Stimulated activated CD8-positive, alpha-beta memory T cell treated with anti-CD3 and anti-CD28 coated beads, Interleukin-2, amount 100 ng/mL, for 1 hour (primary cell): ENCODE data around the gene TEX264.
"Not testable (repeated sequence)": the region's sequence is repeated elsewhere in the genome, so short reads cannot be mapped to it uniquely, and the experiment has no call there.

ENCODE experiments used
- DNase-seq, 2 donors: peaks; one replicate each; pipeline ENCODE4 v3.0.0-alpha.2; 2020; ENCODE audit warnings: low read depth in 2 of 2

TEX264 gene, protein sequence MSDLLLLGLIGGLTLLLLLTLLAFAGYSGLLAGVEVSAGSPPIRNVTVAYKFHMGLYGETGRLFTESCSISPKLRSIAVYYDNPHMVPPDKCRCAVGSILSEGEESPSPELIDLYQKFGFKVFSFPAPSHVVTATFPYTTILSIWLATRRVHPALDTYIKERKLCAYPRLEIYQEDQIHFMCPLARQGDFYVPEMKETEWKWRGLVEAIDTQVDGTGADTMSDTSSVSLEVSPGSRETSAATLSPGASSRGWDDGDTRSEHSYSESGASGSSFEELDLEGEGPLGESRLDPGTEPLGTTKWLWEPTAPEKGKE

GRCh38 chr3:51670823-51671733 lies at the start of gene TEX264:
TSS of gene TEX264 (plus strand) at chr3:51671252. CDS start at chr3:51674305, 3,053 bp downstream.
- peak; percentile 83 to 90 for DNase-seq

DNA sequence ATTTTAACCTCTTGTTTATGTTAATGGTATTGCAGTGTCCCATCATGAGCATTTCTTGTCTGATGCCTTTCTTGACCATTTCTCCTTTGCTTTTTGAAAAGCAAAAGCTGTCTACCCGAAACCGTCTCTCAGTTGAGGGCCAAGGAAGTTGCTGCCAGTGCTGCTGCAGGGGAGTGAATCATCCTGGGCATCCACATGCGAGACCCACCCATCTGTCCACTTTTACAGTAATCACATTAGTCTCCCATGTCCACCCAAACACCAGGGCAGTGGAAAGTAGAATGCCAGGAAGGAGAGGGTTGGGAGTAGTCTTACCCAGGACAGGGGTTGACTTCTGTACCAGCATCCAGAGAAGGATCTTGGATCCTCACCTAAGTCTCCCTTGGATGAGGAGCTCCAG lies 48.6 kb upstream of the TEX264 start:
- no peak for DNase-seq

GRCh38 chr3:51622868-51623267 lies 48.2 kb upstream of the TEX264 start:
- DNase-seq = no peak

- DNase-seq = no peak
Measured at GRCh38 chr3:51630513-51630912, 40.5 kb upstream of the TEX264 start.

DNA sequence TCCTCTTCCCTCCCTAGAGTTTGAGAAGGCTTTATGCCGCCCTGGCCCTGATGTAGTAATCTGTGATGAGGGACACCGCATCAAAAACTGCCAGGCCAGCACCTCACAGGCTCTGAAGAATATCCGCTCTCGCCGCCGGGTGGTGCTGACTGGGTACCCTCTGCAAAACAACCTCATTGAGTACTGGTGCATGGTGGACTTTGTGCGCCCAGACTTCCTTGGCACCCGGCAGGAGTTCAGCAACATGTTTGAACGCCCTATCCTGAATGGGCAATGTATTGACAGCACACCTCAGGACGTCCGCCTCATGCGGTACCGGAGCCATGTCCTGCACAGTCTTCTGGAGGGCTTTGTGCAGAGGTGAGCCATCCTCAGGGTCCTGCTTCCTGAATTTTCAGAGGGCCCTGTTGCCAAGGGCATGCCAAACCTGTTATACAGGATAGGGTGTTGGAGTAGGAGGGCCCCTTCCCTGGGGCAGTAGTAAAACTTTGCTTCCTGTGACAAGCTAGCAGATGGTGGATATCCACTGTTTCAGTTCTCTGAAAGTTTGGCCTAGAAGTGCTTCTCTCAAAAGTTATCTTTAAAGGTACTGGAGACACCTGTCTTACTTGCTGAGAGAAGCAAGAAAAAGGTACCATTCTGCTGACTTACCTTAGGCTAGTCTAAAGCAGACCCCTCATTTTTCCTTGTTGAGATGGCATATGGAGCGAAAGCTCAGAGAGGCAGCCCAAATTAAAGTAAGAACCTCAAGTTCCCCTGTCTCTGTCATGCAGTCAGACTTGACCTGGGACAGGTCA lies 33.7 kb upstream of the TEX264 start:
- DNase-seq = no peak

- DNase-seq = no peak
Measured at GRCh38 chr3:51637941-51638471, 33.0 kb upstream of the TEX264 start.

DNA sequence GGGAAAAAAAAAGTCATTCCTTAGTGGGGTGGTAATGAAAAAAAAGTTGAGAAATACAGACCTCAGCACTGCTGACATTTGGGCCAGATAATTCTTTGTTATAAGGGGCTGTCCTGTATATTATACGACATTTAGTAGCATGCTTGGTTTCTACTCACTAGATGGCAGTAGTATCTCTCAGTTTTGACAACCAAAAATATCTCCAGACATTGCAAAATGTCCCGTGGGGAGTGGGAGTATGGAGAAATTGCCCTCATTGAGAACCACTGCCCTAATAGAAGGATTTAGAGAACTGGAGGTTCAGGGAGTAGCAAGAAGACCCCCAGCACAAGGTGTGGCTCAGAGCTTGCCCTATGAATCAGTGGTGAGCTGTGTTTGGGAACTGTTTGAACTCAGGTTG lies 28.6 kb upstream of the TEX264 start:
- no peak for DNase-seq

DNA sequence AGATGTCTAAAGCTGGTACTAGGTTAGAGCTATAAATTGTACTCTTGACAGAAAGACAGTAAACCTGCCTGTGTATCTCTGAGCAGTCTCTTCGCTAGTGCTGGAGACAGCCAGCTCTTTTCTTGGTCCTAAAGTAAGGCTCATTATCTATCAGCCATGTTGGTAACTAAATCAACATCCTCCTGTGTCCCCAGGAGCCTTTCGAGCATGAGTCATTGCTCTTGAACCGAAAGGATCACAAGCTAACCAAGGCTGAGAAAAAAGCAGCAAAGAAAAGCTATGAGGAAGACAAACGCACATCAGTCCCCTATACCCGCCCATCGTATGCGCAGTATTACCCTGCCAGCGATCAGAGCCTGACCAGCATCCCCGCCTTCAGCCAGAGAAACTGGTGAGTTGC lies 25.0 kb upstream of the TEX264 start:
- DNase-seq = no peak

- not testable (repeated sequence) for DNase-seq
Measured at GRCh38 chr3:51652103-51652502, 18.9 kb upstream of the TEX264 start.

- DNase-seq = not testable (repeated sequence)
Measured at GRCh38 chr3:51653409-51653808, 17.6 kb upstream of the TEX264 start.

DNA sequence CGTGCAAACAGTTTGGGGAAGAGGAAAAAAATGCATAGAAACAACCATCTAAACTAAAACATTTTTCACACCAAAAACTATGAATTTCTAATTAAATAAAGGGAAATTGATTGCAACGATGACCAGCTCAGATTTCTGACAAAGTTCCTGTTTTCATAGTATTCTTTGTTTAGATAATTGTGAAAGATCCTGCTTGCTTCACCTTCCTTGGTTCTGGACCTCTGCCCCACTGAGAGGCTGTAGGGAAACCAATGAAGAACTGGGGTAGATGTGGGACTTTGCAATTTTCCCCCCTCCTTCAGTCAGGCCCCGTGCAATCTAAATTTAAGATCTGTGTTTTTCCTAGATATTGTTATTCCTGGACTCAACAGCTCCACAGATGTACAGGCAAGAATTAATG lies 13.8 kb upstream of the TEX264 start:
- DNase-seq = no peak

DNA sequence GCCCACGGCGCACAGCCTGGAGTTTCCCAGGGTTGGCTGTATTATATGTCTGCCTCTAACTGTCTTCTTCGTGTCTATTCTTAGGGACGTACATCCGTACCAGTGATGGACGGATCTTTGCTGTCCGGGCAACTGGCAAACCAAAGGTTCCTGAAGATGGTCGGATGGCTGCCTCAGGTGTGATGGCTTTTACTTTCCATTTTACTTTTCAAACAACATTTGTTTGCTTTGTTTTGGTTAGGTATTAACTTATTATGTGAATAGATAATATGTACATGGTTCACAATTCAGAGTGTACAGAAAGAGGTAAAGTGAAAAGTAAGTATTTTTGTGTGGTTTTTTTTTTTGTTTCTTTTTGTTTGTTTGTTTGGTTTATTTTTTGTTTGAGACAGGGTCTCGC lies 11.1 kb upstream of the TEX264 start:
- no peak for DNase-seq

- DNase-seq = no peak
Measured at GRCh38 chr3:51662456-51662855, 8.6 kb upstream of the TEX264 start.

DNA sequence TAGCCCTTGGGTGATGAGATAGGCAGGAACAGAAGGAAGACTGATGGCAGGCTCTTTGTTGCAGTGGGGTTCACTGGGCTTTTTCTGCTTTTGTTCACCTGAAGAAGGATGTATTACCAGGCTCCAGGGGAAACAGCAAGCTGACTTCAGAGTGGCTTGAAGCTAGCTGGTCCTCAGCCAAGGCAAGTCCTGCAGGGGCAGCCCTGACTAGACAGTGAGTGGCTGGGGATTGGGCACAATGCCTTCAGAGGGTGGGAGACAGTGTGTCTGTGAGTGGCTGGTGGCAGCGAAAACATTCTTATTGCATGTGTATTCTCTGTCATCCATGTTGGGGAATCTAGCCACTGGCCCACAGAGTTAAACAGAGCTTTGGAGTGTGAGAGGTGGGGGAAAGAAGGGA lies 2.3 kb upstream of the TEX264 start:
- no peak for DNase-seq

- DNase-seq = peak; percentile 62
Measured at GRCh38 chr3:51669241-51670052, 1.6 kb upstream of the TEX264 start.

GRCh38 chr3:51670053-51670822 lies 814 bp upstream of the TEX264 start:
- no peak for DNase-seq

DNA sequence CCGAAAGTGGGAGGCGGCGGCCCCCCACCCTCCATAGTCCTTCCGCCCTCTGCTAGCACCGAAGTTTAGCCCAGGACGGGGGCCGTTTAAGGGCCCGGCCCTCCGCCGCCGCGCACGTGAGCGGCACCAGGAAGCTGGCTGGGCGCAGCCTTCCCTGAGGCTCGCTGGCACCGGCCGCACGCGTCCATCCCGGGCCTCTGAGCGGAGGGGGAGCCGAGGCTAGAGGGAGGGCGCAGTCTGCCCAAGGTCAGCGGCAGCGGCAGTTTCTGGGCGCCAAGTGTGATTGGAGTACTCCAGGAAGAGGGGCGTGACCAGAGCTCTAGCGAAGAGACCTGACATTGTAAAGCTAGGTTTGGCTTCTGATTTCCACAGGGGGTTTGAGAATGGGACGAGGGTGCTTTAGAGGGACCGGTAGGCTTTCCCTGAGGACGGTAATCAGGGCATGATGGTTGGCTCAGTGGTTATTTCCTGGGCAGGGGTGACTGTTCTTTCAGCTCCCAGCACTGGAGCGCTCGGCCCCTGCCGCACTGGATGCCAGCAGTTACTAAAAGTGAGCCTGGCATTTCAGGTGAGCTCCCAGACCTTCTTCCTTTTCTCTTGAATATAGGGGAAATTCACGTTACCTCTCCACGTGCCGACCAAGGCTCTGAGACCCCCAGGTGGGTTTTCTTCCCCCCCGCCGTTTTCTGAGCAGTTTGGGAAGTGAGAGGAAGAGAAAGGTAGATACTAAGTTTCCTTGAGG lies 853 bp downstream of the TEX264 start:
- DNase-seq = peak in 1 of 2 donors; percentile 21

- DNase-seq = no peak
Measured at GRCh38 chr3:51673181-51673801, 2.2 kb downstream of the TEX264 start.
